Effector memory CD4-positive, alpha-beta T cell (primary cell): ENCODE results near the gene ERC2.

ENCODE experiments used
- DNase-seq, 3 donors: peaks; one replicate each; pipeline ENCODE4 v3.0.0-alpha.2; 2020
- H3K27ac ChIP-seq: 2 replicates; pipeline ENCODE4 v1.7.0; 2013; ENCODE audit warnings: mild to moderate bottlenecking, low read length, moderate library complexity; ENCODE audit not compliant: insufficient read depth, poor library complexity, severe bottlenecking
- H3K27me3 ChIP-seq: replicated peaks from 2 replicates; pipeline ENCODE4 v1.7.0; 2013; ENCODE audit warnings: mild to moderate bottlenecking, low read length; ENCODE audit not compliant: insufficient read depth, control insufficient read depth, poor library complexity, severe bottlenecking
- H3K36me3 ChIP-seq: 2 replicates; pipeline ENCODE4 v1.7.0; 2013; ENCODE audit warnings: mild to moderate bottlenecking, low read length, moderate library complexity; ENCODE audit not compliant: control insufficient read depth, insufficient read depth
- H3K4me1 ChIP-seq: 2 replicates; pipeline ENCODE4 v1.7.0; 2013; ENCODE audit warnings: low read length, mild to moderate bottlenecking; ENCODE audit not compliant: control insufficient read depth, insufficient read depth, poor library complexity, severe bottlenecking
- H3K4me3 ChIP-seq: 2 replicates; pipeline ENCODE4 v1.7.0; 2013; ENCODE audit warnings: low read length, low read depth, mild to moderate bottlenecking; ENCODE audit not compliant: insufficient read depth, poor library complexity, severe bottlenecking
- H3K9me3 ChIP-seq: 2 replicates; pipeline ENCODE4 v1.7.0; 2013; ENCODE audit warnings: mild to moderate bottlenecking, low read length, moderate library complexity; ENCODE audit not compliant: control insufficient read depth

Gene ERC2

GRCh38 chr3:55792009-55792408, 676.3 kb downstream of the ERC2 start:
- H3K9me3 ChIP-seq = no peaks in the 10 kb centered on the region
- H3K36me3 ChIP-seq = no peaks in the 10 kb centered on the region
- no peaks in the 10 kb centered on the region for H3K4me1 ChIP-seq
- no peak for DNase-seq
- no peak overlapping the region for H3K4me3 ChIP-seq
- no peak overlapping the region for H3K27ac ChIP-seq
- no peaks in the 10 kb centered on the region for H3K27me3 ChIP-seq

- Histone ChIP-seq H3K4me1 (no peaks in the 10 kb centered on the region), H3K9me3 (no peaks in the 10 kb centered on the region), H3K27me3 (no peaks in the 10 kb centered on the region), H3K4me3 (no peak overlapping the region), H3K27ac (no peak overlapping the region), H3K36me3 (no peaks in the 10 kb centered on the region)
- no peak for DNase-seq
Measured at GRCh38 chr3:55790596-55791350, 677.5 kb downstream of the ERC2 start.

- no peak for DNase-seq
- Histone ChIP-seq H3K27ac (no peak overlapping the region), H3K9me3 (no peaks in the 10 kb centered on the region), H3K27me3 (no peaks in the 10 kb centered on the region), H3K36me3 (no peaks in the 10 kb centered on the region), H3K4me1 (no peaks in the 10 kb centered on the region), H3K4me3 (no peak overlapping the region)
Measured at GRCh38 chr3:55789516-55789915, 678.8 kb downstream of the ERC2 start.

GRCh38 chr3:55782807-55783206, 685.5 kb downstream of the ERC2 start:
- no peaks in the 10 kb centered on the region for H3K4me1 ChIP-seq
- H3K27me3 ChIP-seq = no peaks in the 10 kb centered on the region
- H3K4me3 ChIP-seq = no peak overlapping the region
- H3K36me3 ChIP-seq = no peaks in the 10 kb centered on the region
- H3K9me3 ChIP-seq = no peaks in the 10 kb centered on the region
- H3K27ac ChIP-seq = no peak overlapping the region
- no peak for DNase-seq

- no peaks in the 10 kb centered on the region for H3K27me3 ChIP-seq
- no peak for DNase-seq
- no peak overlapping the region for H3K4me3 ChIP-seq
- H3K9me3 ChIP-seq = no peaks in the 10 kb centered on the region
- H3K27ac ChIP-seq = no peak overlapping the region
- H3K4me1 ChIP-seq = no peaks in the 10 kb centered on the region
- H3K36me3 ChIP-seq = no peaks in the 10 kb centered on the region
Measured at GRCh38 chr3:55782351-55782750, 685.9 kb downstream of the ERC2 start.

GRCh38 chr3:55780913-55781312, 687.4 kb downstream of the ERC2 start:
- H3K4me3 ChIP-seq = no peak overlapping the region
- H3K27me3 ChIP-seq = no peaks in the 10 kb centered on the region
- H3K4me1 ChIP-seq = no peaks in the 10 kb centered on the region
- no peak for DNase-seq
- no peaks in the 10 kb centered on the region for H3K9me3 ChIP-seq
- no peak overlapping the region for H3K27ac ChIP-seq
- no peaks in the 10 kb centered on the region for H3K36me3 ChIP-seq

- DNase-seq = no peak
- no peaks in the 10 kb centered on the region for H3K4me1 ChIP-seq
- no peak overlapping the region for H3K4me3 ChIP-seq
- H3K27me3 ChIP-seq = no peaks in the 10 kb centered on the region
- no peak overlapping the region for H3K27ac ChIP-seq
- H3K36me3 ChIP-seq = no peaks in the 10 kb centered on the region
- H3K9me3 ChIP-seq = no peaks in the 10 kb centered on the region
Measured at GRCh38 chr3:55779543-55779942, 688.7 kb downstream of the ERC2 start.

- Histone ChIP-seq H3K9me3 (no peaks in the 10 kb centered on the region), H3K36me3 (no peaks in the 10 kb centered on the region), H3K4me1 (no peaks in the 10 kb centered on the region), H3K27ac (no peak overlapping the region), H3K4me3 (no peak overlapping the region), H3K27me3 (no peaks in the 10 kb centered on the region)
- no peak for DNase-seq
Measured at GRCh38 chr3:55775366-55776154, 692.7 kb downstream of the ERC2 start.

- Histone ChIP-seq H3K27me3 (no peaks in the 10 kb centered on the region), H3K27ac (no peak overlapping the region), H3K9me3 (no peaks in the 10 kb centered on the region), H3K36me3 (no peaks in the 10 kb centered on the region), H3K4me1 (no peaks in the 10 kb centered on the region), H3K4me3 (no peak overlapping the region)
- no peak for DNase-seq
Measured at GRCh38 chr3:55774856-55775255, 693.4 kb downstream of the ERC2 start.

- H3K27me3 ChIP-seq = no peaks in the 10 kb centered on the region
- no peak overlapping the region for H3K27ac ChIP-seq
- no peak overlapping the region for H3K4me3 ChIP-seq
- no peaks in the 10 kb centered on the region for H3K9me3 ChIP-seq
- no peak for DNase-seq
- H3K4me1 ChIP-seq = no peaks in the 10 kb centered on the region
- no peaks in the 10 kb centered on the region for H3K36me3 ChIP-seq
Measured at GRCh38 chr3:55771503-55771902, 696.8 kb downstream of the ERC2 start.
